Measurements from ENCODE around the gene CSNK1G1.

Gene CSNK1G1

GRCh38 chr15:64216730-64217428 is 139.1 kb downstream of the CSNK1G1 start:
- no peak overlapping the region for H3K9ac ChIP-seq (ENCODE audit: low read length)
- no peak overlapping the region for H3K27ac ChIP-seq (ENCODE audit: low read length)
- no peaks in the 10 kb centered on the region for H3K9me2 ChIP-seq (replicated peaks; ENCODE audit: insufficient read depth, low read length)
- no peak for TF ChIP-seq EZH2 (optimal IDR thresholded peaks at IDR 0.05; ENCODE audit: low read depth, low read length)
- no peak for TF ChIP-seq EZH2phosphoT487 (IDR thresholded peaks at IDR 0.05; ENCODE audit: low read length)
- TF ChIP-seq, protein P1, sequence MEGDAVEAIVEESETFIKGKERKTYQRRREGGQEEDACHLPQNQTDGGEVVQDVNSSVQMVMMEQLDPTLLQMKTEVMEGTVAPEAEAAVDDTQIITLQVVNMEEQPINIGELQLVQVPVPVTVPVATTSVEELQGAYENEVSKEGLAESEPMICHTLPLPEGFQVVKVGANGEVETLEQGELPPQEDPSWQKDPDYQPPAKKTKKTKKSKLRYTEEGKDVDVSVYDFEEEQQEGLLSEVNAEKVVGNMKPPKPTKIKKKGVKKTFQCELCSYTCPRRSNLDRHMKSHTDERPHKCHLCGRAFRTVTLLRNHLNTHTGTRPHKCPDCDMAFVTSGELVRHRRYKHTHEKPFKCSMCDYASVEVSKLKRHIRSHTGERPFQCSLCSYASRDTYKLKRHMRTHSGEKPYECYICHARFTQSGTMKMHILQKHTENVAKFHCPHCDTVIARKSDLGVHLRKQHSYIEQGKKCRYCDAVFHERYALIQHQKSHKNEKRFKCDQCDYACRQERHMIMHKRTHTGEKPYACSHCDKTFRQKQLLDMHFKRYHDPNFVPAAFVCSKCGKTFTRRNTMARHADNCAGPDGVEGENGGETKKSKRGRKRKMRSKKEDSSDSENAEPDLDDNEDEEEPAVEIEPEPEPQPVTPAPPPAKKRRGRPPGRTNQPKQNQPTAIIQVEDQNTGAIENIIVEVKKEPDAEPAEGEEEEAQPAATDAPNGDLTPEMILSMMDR (IDR thresholded peaks at IDR 0.05; ENCODE audit: low read length) = no peak
- DNase-seq = no peak
- H4K20me1 ChIP-seq (ENCODE audit: insufficient read depth, low read length) = no peaks in the 10 kb centered on the region
- no peak overlapping the region for H3K4me2 ChIP-seq (ENCODE audit: low read depth, low read length)
- H3F3A ChIP-seq (ENCODE audit: insufficient read depth, low read length) = no peaks in the 10 kb centered on the region
- H3K4me1 ChIP-seq (ENCODE audit: low read length) = no peaks in the 10 kb centered on the region
- no peak overlapping the region for H2AFZ ChIP-seq (ENCODE audit: low read length)
- H3K4me3 ChIP-seq (ENCODE audit: low read length) = no peak overlapping the region
- no peaks in the 10 kb centered on the region for H3K79me2 ChIP-seq (ENCODE audit: low read length)
- no peaks in the 10 kb centered on the region for H3K9me3 ChIP-seq (replicated peaks; ENCODE audit: insufficient read depth, low read length)
- no peaks in the 10 kb centered on the region for H3K36me3 ChIP-seq (replicated peaks; ENCODE audit: insufficient read depth, low read length)
- H3K27me3 ChIP-seq (replicated peaks; ENCODE audit: insufficient read depth, low read length) = no peaks in the 10 kb centered on the region

DNA sequence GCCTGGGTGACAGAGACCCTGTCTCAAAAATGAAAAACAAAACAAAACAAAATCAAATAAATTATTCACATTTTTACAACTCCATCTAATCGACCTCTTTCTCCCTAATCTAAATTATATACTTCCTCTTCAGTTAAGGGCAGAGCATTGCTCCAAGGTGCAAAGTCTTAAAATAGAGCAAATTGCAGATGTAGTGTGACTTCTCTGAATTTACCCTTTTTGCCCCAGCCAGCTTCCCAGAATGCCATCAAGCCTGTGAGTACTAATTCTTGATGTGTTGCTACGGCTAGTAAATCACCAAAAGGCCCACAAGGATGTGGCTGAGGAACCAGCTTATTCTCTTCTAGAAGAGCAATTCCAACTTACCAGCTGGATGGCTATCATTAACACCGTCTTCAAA is 139.8 kb downstream of the CSNK1G1 start:
- H3K79me2 ChIP-seq (ENCODE audit: low read length) = no peaks in the 10 kb centered on the region

GRCh38 chr15:64213646-64214045 is 142.3 kb downstream of the CSNK1G1 start:
- Histone ChIP-seq H4K20me1 (ENCODE audit: insufficient read depth, low read length) (no peaks in the 10 kb centered on the region), H3K27ac (ENCODE audit: low read length) (no peak overlapping the region), H3K79me2 (ENCODE audit: low read length) (no peaks in the 10 kb centered on the region), H3K36me3 (replicated peaks; ENCODE audit: insufficient read depth, low read length) (no peaks in the 10 kb centered on the region), H3F3A (ENCODE audit: insufficient read depth, low read length) (no peaks in the 10 kb centered on the region), H2AFZ (ENCODE audit: low read length) (no peak overlapping the region), H3K4me3 (ENCODE audit: low read length) (no peak overlapping the region), H3K9me2 (replicated peaks; ENCODE audit: insufficient read depth, low read length) (no peaks in the 10 kb centered on the region), H3K9me3 (replicated peaks; ENCODE audit: insufficient read depth, low read length) (no peaks in the 10 kb centered on the region), H3K4me2 (ENCODE audit: low read depth, low read length) (no peak overlapping the region), H3K9ac (ENCODE audit: low read length) (no peak overlapping the region), H3K4me1 (ENCODE audit: low read length) (no peaks in the 10 kb centered on the region), H3K27me3 (replicated peaks; ENCODE audit: insufficient read depth, low read length) (no peaks in the 10 kb centered on the region)
- no peak for DNase-seq
- TF ChIP-seq EZH2 (optimal IDR thresholded peaks at IDR 0.05; ENCODE audit: low read depth, low read length) = no peak
- TF ChIP-seq, protein P1 (IDR thresholded peaks at IDR 0.05; ENCODE audit: low read length) = no peak
- no peak for TF ChIP-seq EZH2phosphoT487 (IDR thresholded peaks at IDR 0.05; ENCODE audit: low read length)

More for the DNA sequence above, 139.8 kb downstream of the CSNK1G1 start:
- no peaks in the 10 kb centered on the region for H3K9me2 ChIP-seq (replicated peaks; ENCODE audit: insufficient read depth, low read length)
- no peaks in the 10 kb centered on the region for H3K27me3 ChIP-seq (replicated peaks; ENCODE audit: insufficient read depth, low read length)
- H3K4me2 ChIP-seq (ENCODE audit: low read depth, low read length) = no peak overlapping the region
- H3K36me3 ChIP-seq (replicated peaks; ENCODE audit: insufficient read depth, low read length) = no peaks in the 10 kb centered on the region
- H3K4me3 ChIP-seq (ENCODE audit: low read length) = no peak overlapping the region
- no peak overlapping the region for H2AFZ ChIP-seq (ENCODE audit: low read length)
- no peaks in the 10 kb centered on the region for H4K20me1 ChIP-seq (ENCODE audit: insufficient read depth, low read length)
- H3K4me1 ChIP-seq (ENCODE audit: low read length) = no peaks in the 10 kb centered on the region
- TF ChIP-seq EZH2phosphoT487 (IDR thresholded peaks at IDR 0.05; ENCODE audit: low read length) (no peak), EZH2 (optimal IDR thresholded peaks at IDR 0.05; ENCODE audit: low read depth, low read length) (no peak)
- TF ChIP-seq, protein P1 (IDR thresholded peaks at IDR 0.05; ENCODE audit: low read length) = no peak
- DNase-seq = no peak
- no peaks in the 10 kb centered on the region for H3F3A ChIP-seq (ENCODE audit: insufficient read depth, low read length)
- no peaks in the 10 kb centered on the region for H3K9me3 ChIP-seq (replicated peaks; ENCODE audit: insufficient read depth, low read length)
- no peak overlapping the region for H3K27ac ChIP-seq (ENCODE audit: low read length)
- H3K9ac ChIP-seq (ENCODE audit: low read length) = no peak overlapping the region
